GM15510 (cell line): Measurements from ENCODE around the gene DMTF1.

Experiments
- POLR2A ChIP-seq: IDR thresholded peaks from 3 replicates; pipeline ENCODE4 v1.6.1; 2011; ENCODE audit warnings: borderline replicate concordance; ENCODE audit not compliant: insufficient read length; ENCODE audit errors: extremely low read depth

Gene DMTF1

DNA sequence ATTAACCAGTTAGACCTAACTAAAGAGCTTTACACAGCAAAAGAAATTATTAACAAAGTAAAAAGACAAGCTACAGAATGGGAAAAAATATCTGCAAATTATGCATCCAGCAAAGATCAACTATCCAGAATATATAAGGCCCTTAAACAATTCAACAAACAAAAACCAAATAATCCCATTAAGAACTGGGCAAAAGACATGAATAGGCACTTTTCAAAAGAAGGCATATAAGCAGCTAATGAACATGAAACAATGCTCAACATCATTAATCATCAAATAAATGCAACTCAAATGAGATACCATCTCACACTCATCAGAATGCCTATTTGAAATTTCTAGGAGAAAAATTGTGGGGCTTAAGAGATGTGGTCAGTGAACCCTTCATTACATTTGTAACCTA lies 15.0 kb upstream of the DMTF1 start:
- no peak for TF ChIP-seq POLR2A

DNA sequence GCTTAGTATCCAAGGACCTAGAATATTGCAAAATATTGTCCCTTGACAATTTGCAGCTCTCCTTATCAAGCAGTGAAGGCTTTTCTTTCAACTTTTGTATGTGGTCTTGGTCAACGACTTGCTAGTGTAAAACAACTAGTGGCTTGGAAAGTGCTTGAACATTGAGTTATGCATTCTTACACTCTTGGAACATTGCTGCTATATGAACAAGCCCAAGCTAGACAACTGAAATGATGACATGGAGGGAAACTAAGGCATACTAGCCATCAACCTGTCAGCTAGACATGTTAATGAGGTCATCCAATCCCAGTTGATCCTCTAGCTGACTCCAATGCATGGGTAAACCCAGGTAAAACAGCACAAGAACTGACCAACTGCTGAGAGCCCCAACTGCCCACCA lies 12.7 kb upstream of the DMTF1 start:
- TF ChIP-seq POLR2A, result no peak

DNA sequence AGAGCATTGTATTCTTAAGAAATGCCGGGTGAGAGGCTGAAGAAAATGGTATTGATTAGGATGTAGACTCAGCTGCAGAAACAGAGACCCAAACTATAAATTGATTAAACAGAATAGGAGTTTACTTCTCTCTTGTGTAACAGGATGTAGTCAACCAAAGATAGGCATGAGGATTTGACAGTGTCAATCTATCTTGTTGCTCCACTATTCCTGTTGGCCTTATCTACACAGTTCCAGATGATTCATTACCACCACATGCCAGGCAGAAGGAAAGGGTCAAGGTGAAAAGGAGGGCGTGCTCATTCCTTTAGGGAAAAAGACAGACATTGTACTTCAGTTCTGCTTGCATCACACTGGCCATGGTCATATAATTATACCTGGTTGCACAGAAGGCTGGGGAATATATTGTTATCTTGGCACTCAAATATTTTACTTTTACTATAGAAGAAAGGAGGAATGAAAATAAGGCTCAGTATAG lies 11.9 kb upstream of the DMTF1 start:
- no peak for TF ChIP-seq POLR2A

DNA sequence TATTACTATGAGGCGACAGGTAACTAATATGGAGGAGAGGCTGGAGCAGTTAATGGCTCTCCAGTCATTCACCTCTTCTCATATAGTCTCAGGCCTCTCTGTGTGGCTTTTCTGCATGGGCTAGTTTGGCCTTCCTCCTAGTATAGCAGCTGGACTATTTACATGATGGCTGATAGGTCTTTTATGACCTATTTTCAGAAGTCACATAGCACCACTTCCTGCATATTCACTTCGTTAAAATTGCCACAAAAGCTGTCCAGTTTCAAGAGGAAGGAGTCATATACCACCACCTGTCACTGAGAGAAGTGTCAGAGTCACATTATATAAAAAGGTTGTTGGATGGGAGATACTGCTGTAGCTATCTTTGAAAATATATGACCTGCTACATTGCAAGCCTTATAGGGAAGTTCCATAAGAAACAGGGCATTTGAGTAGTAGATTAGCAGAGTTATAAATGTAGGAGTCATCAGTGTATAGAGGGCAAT lies 8.0 kb upstream of the DMTF1 start:
- no peak for TF ChIP-seq POLR2A

DNA sequence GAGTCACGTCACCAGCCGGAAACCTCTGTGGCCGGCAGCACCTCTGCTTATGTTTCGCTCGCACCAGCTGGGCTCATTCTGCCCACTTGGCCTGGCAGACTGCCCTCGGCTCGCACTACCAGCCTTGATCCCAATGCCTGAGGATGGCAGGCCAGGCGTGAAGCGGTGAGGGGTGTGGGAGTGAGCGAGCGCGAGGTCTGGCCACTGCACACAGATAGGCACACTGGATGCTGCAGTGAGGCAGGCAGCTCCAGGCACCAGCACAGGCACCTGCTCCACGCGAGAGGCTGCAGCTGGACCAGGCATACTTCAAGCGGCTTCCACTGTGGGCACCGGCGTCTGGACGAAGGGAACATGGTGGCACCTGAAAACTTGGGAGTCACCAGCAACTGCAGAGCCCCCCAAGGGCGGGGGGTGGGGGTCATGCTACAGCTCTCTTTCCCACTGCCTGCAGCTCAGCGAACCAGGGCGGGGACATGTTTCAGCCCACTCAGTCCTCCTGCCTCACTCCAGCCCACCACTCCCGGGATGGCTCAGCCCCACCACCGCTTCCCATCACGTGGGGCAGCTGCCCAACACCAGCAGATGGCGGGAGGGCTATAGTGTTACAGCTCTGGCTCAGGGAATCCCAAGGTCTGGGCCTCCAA lies 5.4 kb upstream of the DMTF1 start:
- no peak for TF ChIP-seq POLR2A

DNA sequence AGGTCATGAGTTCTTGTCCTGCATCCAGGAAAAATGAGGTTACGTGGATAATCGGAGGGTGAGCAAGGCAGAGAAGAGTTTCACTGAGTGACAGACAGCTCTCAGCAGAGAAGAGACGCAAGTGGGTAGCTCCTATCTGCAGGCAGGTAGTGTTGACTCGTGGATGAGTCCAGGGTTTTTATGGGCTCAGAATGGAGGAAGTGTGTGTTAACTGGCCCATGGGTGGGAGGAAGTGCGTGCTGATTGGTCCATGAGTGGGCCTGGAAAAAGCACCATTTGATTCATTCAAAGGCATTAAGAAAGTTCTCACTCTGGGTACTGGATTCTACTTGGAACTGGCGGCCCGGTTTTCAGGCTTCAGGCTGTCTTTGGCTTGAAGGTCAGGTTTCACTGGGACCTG lies 4.8 kb upstream of the DMTF1 start:
- TF ChIP-seq POLR2A, result no peak

DNA sequence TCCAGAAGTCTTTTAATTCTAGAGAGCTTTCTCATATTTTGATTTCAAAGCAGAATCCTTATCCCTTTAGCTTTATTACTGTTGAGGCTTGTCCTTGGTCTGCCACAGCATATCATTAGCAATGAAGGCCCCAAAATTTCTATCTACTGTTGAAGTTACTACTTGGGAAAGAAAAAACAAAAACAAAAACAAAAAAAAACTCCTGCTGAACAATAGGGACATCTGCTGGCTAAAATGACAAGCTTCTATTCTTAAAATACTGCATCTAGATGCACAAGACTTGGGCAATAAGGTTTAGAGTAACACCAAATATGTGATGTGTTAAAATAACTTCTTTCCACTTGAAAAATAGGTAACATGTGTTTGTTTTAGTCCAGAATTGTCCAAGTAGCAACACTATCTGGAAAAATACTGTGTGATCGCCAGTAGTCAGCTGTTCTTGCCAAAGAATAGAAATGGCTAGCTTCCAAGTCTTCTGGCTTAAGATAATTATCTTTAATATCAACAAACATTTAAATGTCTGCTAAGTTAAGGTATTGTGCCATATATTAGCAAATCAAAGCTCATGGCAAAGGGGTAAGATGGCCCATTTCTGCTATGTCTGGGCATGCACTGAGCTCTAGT lies 3.8 kb upstream of the DMTF1 start:
- TF ChIP-seq POLR2A, result no peak

DNA sequence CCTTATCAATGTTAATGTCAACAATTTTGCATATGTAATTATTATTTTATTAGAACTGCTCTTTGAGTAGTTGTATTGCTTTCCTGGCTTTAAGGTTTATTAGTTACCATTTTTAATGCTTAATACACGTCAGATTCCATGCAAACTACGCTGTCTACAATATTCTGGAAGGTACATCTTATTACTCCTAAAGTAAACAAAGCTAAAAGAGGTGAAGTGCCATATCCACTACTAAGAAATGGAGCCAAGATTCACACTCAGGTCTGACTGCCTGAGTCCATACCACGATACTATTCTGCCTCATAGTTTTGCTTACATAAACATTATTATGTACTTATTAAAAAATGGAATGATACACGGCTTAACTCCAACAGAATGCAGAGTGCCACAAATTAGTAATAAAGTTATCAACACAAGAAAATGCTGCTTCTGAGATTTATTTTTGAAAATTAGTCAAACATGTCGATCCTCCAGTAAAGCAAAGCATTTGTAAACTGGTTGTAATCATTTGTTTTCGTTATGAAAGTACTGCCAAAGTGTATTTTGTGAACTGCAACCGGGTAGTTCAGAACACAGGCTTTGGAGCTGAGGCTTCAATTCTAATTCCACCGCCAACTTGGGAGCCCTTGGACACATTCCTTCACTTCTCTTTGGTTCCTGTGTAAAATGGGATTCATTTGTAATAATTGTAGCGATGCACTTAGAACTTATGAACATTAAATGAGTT lies 1.1 kb upstream of the DMTF1 start:
- TF ChIP-seq POLR2A, result no peak

DNA sequence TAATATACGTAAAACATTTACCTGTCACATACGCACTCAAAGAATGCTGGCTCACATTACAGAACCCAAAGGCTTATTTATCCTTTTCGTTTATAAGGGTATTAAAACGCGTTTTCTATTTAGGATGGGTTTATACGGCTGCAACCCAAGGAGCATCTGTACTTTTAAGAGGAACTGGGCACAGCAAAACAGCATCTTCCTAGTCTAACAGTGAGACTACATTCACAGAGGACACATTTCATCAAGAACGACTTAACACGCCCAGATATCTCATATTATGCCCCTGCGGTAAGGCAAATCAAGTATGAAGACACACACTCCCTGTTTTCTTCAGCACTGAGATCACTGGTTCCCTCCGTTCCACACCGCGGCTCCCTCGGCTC lies 533 bp upstream of the DMTF1 start:
- TF ChIP-seq POLR2A, result no peak

DNA sequence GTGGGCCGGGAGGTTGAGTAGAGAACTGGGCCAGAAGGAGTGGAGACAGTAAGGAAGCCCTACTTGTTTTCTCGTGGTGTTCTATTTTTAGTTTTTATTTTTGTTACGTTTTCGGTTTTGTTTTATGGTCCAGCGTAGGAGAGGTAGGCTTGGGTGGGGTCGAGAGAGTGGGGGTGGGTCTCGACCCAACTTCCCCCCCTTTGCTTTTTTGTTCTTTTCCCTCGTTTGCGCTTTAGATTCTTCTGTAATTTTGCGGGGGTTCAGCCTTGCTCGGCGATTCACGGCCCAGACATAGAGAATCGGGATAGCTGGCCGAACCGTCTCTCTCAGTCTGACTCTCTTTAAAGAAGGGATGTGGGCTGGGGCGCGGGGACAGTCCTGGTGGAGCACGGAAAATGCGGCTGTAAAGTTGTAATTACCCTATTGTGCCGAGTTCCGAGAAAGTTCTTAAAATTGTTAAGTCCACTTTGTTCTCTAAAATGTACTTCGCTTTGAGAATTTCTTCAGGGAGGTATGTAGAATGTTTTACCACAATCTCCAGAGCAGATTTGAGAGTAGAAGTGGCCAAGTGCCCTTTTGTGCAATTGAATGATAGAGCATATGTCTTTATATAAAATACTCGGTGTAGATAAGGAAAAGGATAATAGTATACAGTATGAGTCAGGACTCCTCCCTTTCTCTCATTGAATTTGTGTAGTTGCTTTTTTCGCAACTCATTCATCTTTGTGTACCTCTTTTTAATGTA lies 816 bp downstream of the DMTF1 start:
- no peak for TF ChIP-seq POLR2A

DNA sequence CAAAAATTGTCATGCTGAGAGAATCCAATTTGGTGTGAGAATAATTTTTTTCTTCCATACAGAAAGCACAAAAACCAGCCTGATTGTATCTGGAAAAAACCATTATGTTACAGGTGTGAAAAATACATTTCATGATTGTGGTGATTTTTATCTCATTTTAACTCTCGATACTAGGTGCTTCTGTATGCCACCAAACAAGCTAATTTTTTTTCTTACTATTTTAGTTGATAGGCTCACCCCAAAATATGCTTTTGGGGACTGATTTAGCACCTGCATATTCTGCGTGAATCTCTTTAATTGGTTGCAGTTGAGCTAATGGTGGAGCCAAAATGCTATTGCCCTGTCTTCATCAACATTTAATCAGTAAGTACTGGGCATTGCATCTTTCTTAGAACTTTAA lies 1.9 kb downstream of the DMTF1 start:
- TF ChIP-seq POLR2A, result no peak

DNA sequence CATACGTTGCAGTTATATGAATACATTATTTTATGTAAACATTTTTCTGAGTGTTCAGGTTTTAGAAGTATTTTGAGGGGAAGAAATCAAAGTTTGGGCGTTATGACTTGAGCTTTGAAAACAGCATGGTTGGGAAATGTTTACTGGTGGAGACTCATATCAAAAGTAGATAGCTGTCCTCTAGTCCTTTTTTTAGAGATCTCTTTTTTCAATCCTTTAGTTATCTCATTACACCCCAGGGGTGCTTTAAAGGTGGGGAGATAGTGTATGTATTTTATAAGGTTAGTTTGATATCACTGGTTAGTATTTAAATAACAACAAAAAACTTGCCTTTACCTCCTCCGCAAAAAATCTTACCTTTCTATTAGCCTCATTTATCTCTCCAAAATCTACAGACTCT lies 2.3 kb downstream of the DMTF1 start:
- no peak for TF ChIP-seq POLR2A

DNA sequence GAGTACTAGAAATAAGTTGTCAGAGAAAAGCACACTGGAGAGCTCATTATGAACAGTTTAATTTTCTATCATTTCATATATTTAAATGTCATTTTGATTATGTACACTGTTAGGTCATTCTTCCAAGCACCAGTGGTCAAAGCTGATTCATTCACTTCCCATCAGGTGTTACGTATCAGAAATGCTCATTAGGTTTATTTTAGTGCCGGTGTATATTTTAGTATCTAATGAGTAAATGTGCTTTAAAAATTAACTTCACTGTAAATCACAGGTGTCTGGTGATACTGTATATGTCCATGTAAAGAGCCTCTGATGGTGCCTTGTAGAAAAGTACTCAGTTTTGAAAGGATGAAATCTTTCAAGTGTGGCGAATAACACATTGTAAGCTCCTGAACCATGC lies 3.5 kb downstream of the DMTF1 start:
- no peak for TF ChIP-seq POLR2A

DNA sequence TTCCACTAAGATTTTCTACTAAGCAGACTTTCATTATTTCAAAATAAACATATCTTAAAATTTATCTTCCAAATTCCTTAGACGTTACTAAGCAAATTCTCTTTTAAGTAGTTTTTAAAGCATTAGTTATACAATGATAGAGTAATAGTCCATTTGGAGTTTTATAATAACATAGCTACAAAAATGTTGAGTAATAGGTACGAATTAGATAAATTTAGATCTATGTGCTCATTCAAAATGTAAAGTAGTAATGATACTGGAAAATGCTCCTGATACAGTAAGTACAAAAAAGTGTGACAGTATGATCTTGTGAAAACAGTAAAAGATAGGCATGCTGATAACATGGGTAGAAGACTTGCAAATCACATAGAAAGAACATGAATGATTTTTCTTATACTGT lies 4.5 kb downstream of the DMTF1 start:
- no peak for TF ChIP-seq POLR2A

DNA sequence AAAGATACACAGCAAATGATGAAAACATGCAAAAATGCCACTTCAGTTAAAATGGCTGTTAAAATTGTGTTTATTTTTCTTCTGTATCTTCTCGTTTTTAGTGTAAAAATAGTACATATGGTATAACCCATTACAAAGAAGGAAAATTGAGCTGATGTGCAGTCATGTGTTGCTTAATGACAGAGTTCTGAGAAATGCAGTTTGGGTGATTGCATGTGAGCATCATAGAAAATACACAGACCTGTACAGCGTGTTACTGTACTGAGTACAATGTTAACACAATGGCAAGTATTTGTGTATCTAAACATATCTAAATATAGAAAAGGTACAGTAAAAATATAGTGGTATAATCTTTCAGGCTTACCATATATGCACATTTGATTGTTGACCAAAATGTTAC lies 7.3 kb downstream of the DMTF1 start:
- TF ChIP-seq POLR2A, result no peak
